HL-60 (cell line): ENCODE measurements around the gene SMIM5.
A peak's percentile ranks its signal among the peaks of the same experiment; 100 is the strongest.

Experiments used
- DNase-seq, 2 experiments: peaks; one replicate each; pipeline ENCODE4 v3.0.0-alpha.2; 2010 to 2020; ENCODE audit warnings: low read depth in 1 of 2, low spot score in 1 of 2
- H3K27ac ChIP-seq: fragments of 250-450 bp; sonication (Bioruptor Pico); replicated peaks from 2 replicates; pipeline ENCODE4 v1.5.1; 2020; ENCODE audit warnings: mild to moderate bottlenecking, moderate library complexity
- H3K27me3 ChIP-seq: fragments of 250-450 bp; sonication (Bioruptor Pico); 2 replicates; pipeline ENCODE4 v1.5.1; 2021; ENCODE audit warnings: mild to moderate bottlenecking, moderate library complexity; ENCODE audit not compliant: insufficient read depth, poor library complexity, severe bottlenecking
- H3K4me3 ChIP-seq: replicated peaks from 2 replicates; pipeline ENCODE4 v1.5.1; 2011; ENCODE audit warnings: mild to moderate bottlenecking, control low read depth, low read length; ENCODE audit not compliant: insufficient read depth
- GABPA ChIP-seq: IDR thresholded peaks from 2 replicates; pipeline ENCODE4 v1.6.1; 2012; ENCODE audit warnings: low read depth
- POLR2AphosphoS5 ChIP-seq: IDR thresholded peaks from 2 replicates; pipeline ENCODE4 v1.6.1; 2012; ENCODE audit warnings: low read depth
- SPI1 ChIP-seq: IDR thresholded peaks from 2 replicates; pipeline ENCODE4 v1.6.1; 2012; ENCODE audit warnings: low read depth, mild to moderate bottlenecking, borderline replicate concordance
- TF ChIP-seq, protein P1 (sequence below): IDR thresholded peaks from 2 replicates; pipeline ENCODE4 v1.6.1; 2012; ENCODE audit warnings: low read depth; ENCODE audit not compliant: insufficient replicate concordance
- TF ChIP-seq, protein P2 (sequence below): IDR thresholded peaks from one replicate; pipeline ENCODE4 v1.5.1; 2011; ENCODE audit warnings: low read length, control low read depth, inconsistent platforms; ENCODE audit not compliant: insufficient read depth

The SMIM5 gene

DNA sequence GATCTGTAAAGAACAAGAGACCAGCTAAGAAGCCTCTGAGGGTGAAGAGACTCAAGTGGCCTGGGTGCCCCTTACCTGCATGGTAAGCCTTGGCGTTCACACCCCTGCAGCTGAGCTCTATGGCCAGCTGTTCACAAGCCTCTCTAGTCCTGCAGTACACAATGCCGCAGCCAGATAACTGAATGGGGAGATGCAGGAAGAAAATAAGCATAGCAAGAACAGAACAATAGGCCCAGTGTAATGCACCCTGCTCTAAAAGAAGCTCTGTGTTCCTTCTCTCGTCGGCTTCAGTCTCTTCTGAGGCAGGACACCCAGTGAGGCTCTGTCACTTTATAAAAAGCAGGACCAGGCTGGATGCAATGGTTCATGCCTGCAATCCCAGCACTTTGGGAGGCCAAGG lies 28.3 kb downstream of the SMIM5 start:
- Histone ChIP-seq H3K27me3 (no peaks in the 10 kb centered on the region), H3K4me3 (no peak overlapping the region), H3K27ac (no peak overlapping the region)
- DNase-seq = no peak
- no peak for TF ChIP-seq SPI1
- TF ChIP-seq POLR2AphosphoS5 = no peak
- TF ChIP-seq, protein P1, sequence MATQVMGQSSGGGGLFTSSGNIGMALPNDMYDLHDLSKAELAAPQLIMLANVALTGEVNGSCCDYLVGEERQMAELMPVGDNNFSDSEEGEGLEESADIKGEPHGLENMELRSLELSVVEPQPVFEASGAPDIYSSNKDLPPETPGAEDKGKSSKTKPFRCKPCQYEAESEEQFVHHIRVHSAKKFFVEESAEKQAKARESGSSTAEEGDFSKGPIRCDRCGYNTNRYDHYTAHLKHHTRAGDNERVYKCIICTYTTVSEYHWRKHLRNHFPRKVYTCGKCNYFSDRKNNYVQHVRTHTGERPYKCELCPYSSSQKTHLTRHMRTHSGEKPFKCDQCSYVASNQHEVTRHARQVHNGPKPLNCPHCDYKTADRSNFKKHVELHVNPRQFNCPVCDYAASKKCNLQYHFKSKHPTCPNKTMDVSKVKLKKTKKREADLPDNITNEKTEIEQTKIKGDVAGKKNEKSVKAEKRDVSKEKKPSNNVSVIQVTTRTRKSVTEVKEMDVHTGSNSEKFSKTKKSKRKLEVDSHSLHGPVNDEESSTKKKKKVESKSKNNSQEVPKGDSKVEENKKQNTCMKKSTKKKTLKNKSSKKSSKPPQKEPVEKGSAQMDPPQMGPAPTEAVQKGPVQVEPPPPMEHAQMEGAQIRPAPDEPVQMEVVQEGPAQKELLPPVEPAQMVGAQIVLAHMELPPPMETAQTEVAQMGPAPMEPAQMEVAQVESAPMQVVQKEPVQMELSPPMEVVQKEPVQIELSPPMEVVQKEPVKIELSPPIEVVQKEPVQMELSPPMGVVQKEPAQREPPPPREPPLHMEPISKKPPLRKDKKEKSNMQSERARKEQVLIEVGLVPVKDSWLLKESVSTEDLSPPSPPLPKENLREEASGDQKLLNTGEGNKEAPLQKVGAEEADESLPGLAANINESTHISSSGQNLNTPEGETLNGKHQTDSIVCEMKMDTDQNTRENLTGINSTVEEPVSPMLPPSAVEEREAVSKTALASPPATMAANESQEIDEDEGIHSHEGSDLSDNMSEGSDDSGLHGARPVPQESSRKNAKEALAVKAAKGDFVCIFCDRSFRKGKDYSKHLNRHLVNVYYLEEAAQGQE = no peak
- TF ChIP-seq, protein P2, sequence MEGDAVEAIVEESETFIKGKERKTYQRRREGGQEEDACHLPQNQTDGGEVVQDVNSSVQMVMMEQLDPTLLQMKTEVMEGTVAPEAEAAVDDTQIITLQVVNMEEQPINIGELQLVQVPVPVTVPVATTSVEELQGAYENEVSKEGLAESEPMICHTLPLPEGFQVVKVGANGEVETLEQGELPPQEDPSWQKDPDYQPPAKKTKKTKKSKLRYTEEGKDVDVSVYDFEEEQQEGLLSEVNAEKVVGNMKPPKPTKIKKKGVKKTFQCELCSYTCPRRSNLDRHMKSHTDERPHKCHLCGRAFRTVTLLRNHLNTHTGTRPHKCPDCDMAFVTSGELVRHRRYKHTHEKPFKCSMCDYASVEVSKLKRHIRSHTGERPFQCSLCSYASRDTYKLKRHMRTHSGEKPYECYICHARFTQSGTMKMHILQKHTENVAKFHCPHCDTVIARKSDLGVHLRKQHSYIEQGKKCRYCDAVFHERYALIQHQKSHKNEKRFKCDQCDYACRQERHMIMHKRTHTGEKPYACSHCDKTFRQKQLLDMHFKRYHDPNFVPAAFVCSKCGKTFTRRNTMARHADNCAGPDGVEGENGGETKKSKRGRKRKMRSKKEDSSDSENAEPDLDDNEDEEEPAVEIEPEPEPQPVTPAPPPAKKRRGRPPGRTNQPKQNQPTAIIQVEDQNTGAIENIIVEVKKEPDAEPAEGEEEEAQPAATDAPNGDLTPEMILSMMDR = no peak
- TF ChIP-seq GABPA = no peak

DNA sequence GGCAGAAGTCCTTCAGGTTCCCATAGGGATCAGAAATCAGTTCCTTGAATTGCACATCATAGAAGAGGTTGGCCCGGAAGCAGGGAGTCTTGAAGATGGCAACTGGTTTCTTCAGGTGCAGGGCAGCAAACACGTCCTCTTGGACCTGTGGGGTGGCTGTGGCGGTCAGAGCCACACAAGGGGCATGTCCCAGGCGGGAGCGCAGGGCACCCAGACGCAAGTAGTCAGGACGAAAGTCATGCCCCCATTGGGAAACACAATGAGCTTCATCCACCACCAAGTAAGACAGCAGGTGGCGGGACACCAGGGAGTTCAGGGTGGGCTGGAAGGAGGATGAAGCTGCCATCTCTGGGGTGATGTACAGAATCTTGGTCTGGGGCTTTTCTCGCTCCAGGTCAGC lies 29.3 kb downstream of the SMIM5 start:
- Histone ChIP-seq H3K27me3 (no peaks in the 10 kb centered on the region), H3K27ac (no peak overlapping the region), H3K4me3 (no peak overlapping the region)
- DNase-seq = no peak
- TF ChIP-seq GABPA = no peak

DNA sequence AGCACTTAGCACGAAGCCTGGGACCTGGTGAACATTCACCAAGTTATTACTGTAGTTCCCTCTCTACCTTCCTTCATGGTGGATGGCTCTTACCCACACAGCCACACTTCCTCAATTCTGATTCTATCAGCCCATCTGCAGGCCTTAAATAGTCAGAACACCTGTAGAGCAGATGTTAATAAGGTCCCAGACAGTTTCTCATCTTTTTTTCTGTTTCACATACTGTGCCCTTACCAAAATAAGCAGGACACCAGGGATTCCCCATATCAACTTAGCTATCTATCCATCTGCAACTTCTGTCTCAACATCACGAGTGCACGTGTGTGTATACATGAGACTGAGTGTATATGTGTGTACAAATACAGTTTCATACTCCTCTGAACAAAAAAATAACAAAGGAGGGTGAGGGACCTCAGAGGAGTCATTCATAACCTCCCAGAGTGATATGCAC lies 30.9 kb downstream of the SMIM5 start:
- DNase-seq = no peak
- TF ChIP-seq SPI1 = peak; percentile 90
- TF ChIP-seq, protein P2 = no peak
- Histone ChIP-seq H3K27ac (no peak overlapping the region), H3K4me3 (no peak overlapping the region), H3K27me3 (no peaks in the 10 kb centered on the region)

DNA sequence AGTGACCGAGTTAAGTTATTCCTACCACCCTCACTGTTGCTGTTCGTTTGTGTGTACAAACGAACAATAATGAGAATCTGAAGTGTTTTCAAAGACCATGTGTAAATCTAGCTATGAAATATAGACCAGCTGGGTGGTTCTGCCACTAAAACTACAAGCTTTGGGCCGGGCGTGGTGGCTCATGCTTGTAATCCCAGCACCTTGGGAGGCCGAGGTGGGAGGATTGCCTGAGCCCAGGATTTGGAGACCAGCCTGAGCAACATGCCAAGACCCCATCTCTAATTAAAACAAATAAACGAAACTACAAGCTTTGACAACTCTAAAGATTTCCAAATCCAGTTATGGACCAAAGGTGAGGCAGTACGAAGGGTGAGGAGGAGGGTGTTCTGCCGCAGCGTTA lies 32.7 kb downstream of the SMIM5 start:
- TF ChIP-seq, protein P1 = no peak
- TF ChIP-seq SPI1 = no peak
- TF ChIP-seq GABPA = no peak
- TF ChIP-seq, protein P2 = no peak
- TF ChIP-seq POLR2AphosphoS5 = no peak
- peak overlapping the region; percentile 98 for H3K4me3 ChIP-seq
- no peaks in the 10 kb centered on the region for H3K27me3 ChIP-seq
- H3K27ac ChIP-seq = no peak overlapping the region
- DNase-seq = no peak
